GM23338 (cell line): ENCODE measurements around the gene SPACA4. TPM values are rescaled to one million over a fixed set of nuclear protein-coding genes. Genes with fewer than 3 reads are reported as not detected.

Source experiments
- ATAC-seq: fragments of 200-7000 bp; cut with Tn5 transposase; 3 replicates; pipeline ENCODE4 v1.9.1; 2020
- DNase-seq: peaks from one replicate; pipeline ENCODE4 v3.0.0-alpha.2; 2015; ENCODE audit warnings: low spot score
- H2AFZ ChIP-seq: fragments of 200-600 bp; sonication (generic); 2 replicates; pipeline ENCODE4 v1.8.0; 2016; ENCODE audit warnings: antibody characterized with exemption, mild to moderate bottlenecking, moderate library complexity
- H3F3A ChIP-seq: fragments of 200-600 bp; sonication (generic); replicated peaks from 2 replicates; pipeline ENCODE4 v1.8.0; 2017; ENCODE audit warnings: antibody characterized with exemption, mixed run types, low read depth
- H3K27ac ChIP-seq: fragments of 200-600 bp; sonication (generic); 2 replicates; pipeline ENCODE4 v1.6.1; 2016; ENCODE audit warnings: low read depth
- H3K27me3 ChIP-seq: fragments of 200-600 bp; sonication (generic); 2 replicates; pipeline ENCODE4 v1.8.0; 2016; ENCODE audit warnings: mild to moderate bottlenecking, mixed run types, moderate library complexity; ENCODE audit not compliant: insufficient read depth
- H3K36me3 ChIP-seq: fragments of 200-600 bp; sonication (generic); 2 replicates; pipeline ENCODE4 v1.8.0; 2016; ENCODE audit warnings: mild to moderate bottlenecking; ENCODE audit not compliant: insufficient read depth
- H3K4me1 ChIP-seq: fragments of 200-600 bp; sonication (generic); 2 replicates; pipeline ENCODE4 v1.8.0; 2016; ENCODE audit warnings: mild to moderate bottlenecking, moderate library complexity; ENCODE audit not compliant: insufficient read depth
- H3K4me2 ChIP-seq: fragments of 200-600 bp; sonication (generic); 2 replicates; pipeline ENCODE4 v1.7.1; 2017; ENCODE audit warnings: mixed run types
- H3K4me3 ChIP-seq: fragments of 200-600 bp; sonication (generic); 2 replicates; pipeline ENCODE4 v1.6.1; 2016; ENCODE audit warnings: mixed run types
- H3K79me2 ChIP-seq: fragments of 200-600 bp; sonication (generic); replicated peaks from 2 replicates; pipeline ENCODE4 v1.8.0; 2017; ENCODE audit warnings: mild to moderate bottlenecking; ENCODE audit not compliant: insufficient read depth
- H3K9me2 ChIP-seq: fragments of 200-600 bp; sonication (generic); 2 replicates; pipeline ENCODE4 v1.8.0; 2017; ENCODE audit not compliant: insufficient read depth
- H4K20me1 ChIP-seq: fragments of 200-600 bp; sonication (generic); replicated peaks from 2 replicates; pipeline ENCODE4 v1.8.0; 2017; ENCODE audit warnings: mild to moderate bottlenecking; ENCODE audit not compliant: insufficient read depth
- H3K27ac Mint-ChIP-seq: 2 replicates; pipeline ENCODE4 v1.8.0; 2020; ENCODE audit warnings: inconsistent platforms, mild to moderate bottlenecking, moderate library complexity, mixed read lengths
- H3K27me3 Mint-ChIP-seq: 3 replicates; pipeline ENCODE4 v1.8.0; 2022; ENCODE audit warnings: low read depth, mild to moderate bottlenecking, moderate library complexity, mixed read lengths, inconsistent platforms; ENCODE audit not compliant: insufficient read depth, poor library complexity
- H3K36me3 Mint-ChIP-seq: 3 replicates; pipeline ENCODE4 v1.8.0; 2021; ENCODE audit warnings: low read depth, mild to moderate bottlenecking, inconsistent platforms, moderate library complexity, mixed read lengths
- H3K4me1 Mint-ChIP-seq: 3 replicates; pipeline ENCODE4 v1.8.0; 2020; ENCODE audit warnings: mild to moderate bottlenecking, inconsistent platforms, mixed read lengths
- H3K4me3 Mint-ChIP-seq: 3 replicates; pipeline ENCODE4 v1.8.0; 2021; ENCODE audit warnings: moderate library complexity, mild to moderate bottlenecking, inconsistent platforms, mixed read lengths
- H3K9me3 Mint-ChIP-seq: 3 replicates; pipeline ENCODE4 v1.8.0; 2020; ENCODE audit warnings: moderate library complexity, mild to moderate bottlenecking, inconsistent platforms, mixed read lengths
- CREB1 ChIP-seq: fragments of 250-450 bp; sonication (Bioruptor Pico); IDR thresholded peaks from 2 replicates; pipeline ENCODE4 v1.5.0; 2020; ENCODE audit warnings: low read depth, mild to moderate bottlenecking, moderate library complexity
- CTCF ChIP-seq, 2 experiments: fragments of 200-600 bp in 1 of 2; sonication (generic) in 1 of 2; conservative IDR thresholded peaks; 2 replicates each; pipeline versions ENCODE4 v1.5.1 to v1.6.1; 2016 to 2017; ENCODE audit warnings: antibody characterized with exemption in 2 of 2, low read depth in 2 of 2, mild to moderate bottlenecking in 2 of 2, moderate library complexity in 1 of 2
- ETS1 ChIP-seq: IDR thresholded peaks from 2 replicates; pipeline ENCODE4 v1.6.1; 2016; ENCODE audit warnings: antibody characterized with exemption
- EZH2phosphoT487 ChIP-seq: fragments of 200-600 bp; sonication (generic); IDR thresholded peaks from one replicate; pipeline ENCODE4 v1.8.1; 2018; ENCODE audit warnings: antibody characterized with exemption; ENCODE audit not compliant: unreplicated experiment
- JUNB ChIP-seq: IDR thresholded peaks from one replicate; pipeline ENCODE4 v1.6.1; 2016; ENCODE audit warnings: antibody characterized with exemption; ENCODE audit not compliant: unreplicated experiment
- NANOG ChIP-seq: IDR thresholded peaks from 2 replicates; pipeline ENCODE4 v1.6.1; 2016; ENCODE audit warnings: antibody characterized with exemption, borderline replicate concordance
- POLR2AphosphoS5 ChIP-seq: IDR thresholded peaks from 2 replicates; pipeline ENCODE4 v1.6.1; 2016; ENCODE audit warnings: antibody characterized with exemption, low read depth
- REST ChIP-seq: IDR thresholded peaks from one replicate; pipeline ENCODE4 v1.6.1; 2018; ENCODE audit warnings: antibody characterized with exemption; ENCODE audit not compliant: unreplicated experiment
- STAT1 ChIP-seq: IDR thresholded peaks from one replicate; pipeline ENCODE4 v1.6.1; 2016; ENCODE audit warnings: antibody characterized with exemption; ENCODE audit not compliant: unreplicated experiment
- ZNF114 ChIP-seq: fragments of 250-450 bp; sonication (Bioruptor Pico); IDR thresholded peaks from 2 replicates; pipeline ENCODE4 v1.5.0; 2020; ENCODE audit warnings: mild to moderate bottlenecking, moderate library complexity
- ZNF331 ChIP-seq: fragments of 250-450 bp; sonication (Bioruptor Pico); IDR thresholded peaks from 2 replicates; pipeline ENCODE4 v1.5.0; 2020; ENCODE audit warnings: low read depth, mild to moderate bottlenecking, moderate library complexity
- ZNF462 ChIP-seq: fragments of 250-450 bp; sonication (Bioruptor Pico); IDR thresholded peaks from 2 replicates; pipeline ENCODE4 v1.5.0; 2020; ENCODE audit warnings: mild to moderate bottlenecking, moderate library complexity
- polyA plus RNA-seq: library from polyadenylated mRNA; unstranded; fragments of >200 nt; fragmentation: Nextera tagmentation; extraction: Ambion mirVana; gene quantifications from 2 replicates; pipeline ENCODE4 v1.2.1, GENCODE V29; 2016
- total RNA-seq: library from RNA; depleted of rRNA; stranded (reverse); fragments of >200 nt; shearing (Covaris generic); gene quantifications from 2 replicates; pipeline ENCODE4 v1.2.3, GENCODE V29; 2014

SPACA4 gene
- total and polyA plus RNA-seq, 2 experiments from 2014 or later, result not detected

- TF ChIP-seq ETS1 (no peak), ZNF462 (CRISPR knock-in tag) (no peak), EZH2phosphoT487 (no peak), ZNF114 (CRISPR knock-in tag) (no peak), ZNF331 (CRISPR knock-in tag) (no peak), STAT1 (no peak), REST (no peak), CTCF (conservative IDR thresholded peaks at IDR 0.05; ENCODE audit: low read depth in 2 of 2) (no peak), CREB1 (CRISPR knock-in tag) (no peak), POLR2AphosphoS5 (no peak), NANOG (no peak), JUNB (no peak)
- peaks cover 25% of the 10 kb centered on the region for H3F3A ChIP-seq
- Mint-ChIP-seq H3K27me3 (peaks cover 21% of the 10 kb centered on the region), H3K4me3 (no peak overlapping the region), H3K36me3 (peaks cover 36% of the 10 kb centered on the region), H3K9me3 (no peaks in the 10 kb centered on the region), H3K27ac (peak overlapping the region; percentile 29; the same call in 1 of the 2 replicates), H3K4me1 (peaks cover 24% of the 10 kb centered on the region)
- no peaks in the 10 kb centered on the region for H3K9me2 ChIP-seq
- no peaks in the 10 kb centered on the region for H4K20me1 ChIP-seq
- ATAC-seq (no peak), DNase-seq (no peak)
- no peak overlapping the region for H3K4me3 ChIP-seq
- H3K79me2 ChIP-seq, result no peaks in the 10 kb centered on the region
- peaks cover 8% of the 10 kb centered on the region; the same call in 1 of the 2 replicates for H3K27me3 ChIP-seq
- no peak overlapping the region for H2AFZ ChIP-seq
- H3K4me2 ChIP-seq, result no peak overlapping the region
- H3K36me3 ChIP-seq, result no peaks in the 10 kb centered on the region
- peaks cover 25% of the 10 kb centered on the region for H3K4me1 ChIP-seq
- H3K27ac ChIP-seq, result no peak overlapping the region
Observed at GRCh38 chr19:48641850-48642249, 35.3 kb downstream of the SPACA4 start.
